Loucy (cell line): ENCODE data around the gene TIMD4.

ENCODE experiments used
- H2AFZ ChIP-seq: fragments of 200-600 bp; sonication (generic); 2 replicates; pipeline ENCODE4 v1.6.0; 2016; ENCODE audit warnings: antibody characterized with exemption, mild to moderate bottlenecking, low read length, moderate library complexity
- H3F3A ChIP-seq: fragments of 200-600 bp; 2 replicates; pipeline ENCODE4 v1.6.0; 2016; ENCODE audit warnings: antibody characterized with exemption, low read depth, mild to moderate bottlenecking
- H3K27me3 ChIP-seq: fragments of 200-600 bp; sonication (generic); 2 replicates; pipeline ENCODE4 v1.6.1; 2014; ENCODE audit warnings: low read length, mild to moderate bottlenecking; ENCODE audit not compliant: insufficient read depth, poor library complexity, severe bottlenecking
- H3K36me3 ChIP-seq: fragments of 200-600 bp; sonication (generic); 2 replicates; pipeline ENCODE4 v1.6.1; 2016; ENCODE audit warnings: low read length; ENCODE audit not compliant: insufficient read depth
- H3K4me1 ChIP-seq: fragments of 200-600 bp; sonication (generic); 2 replicates; pipeline ENCODE4 v1.5.1; 2014; ENCODE audit warnings: low read length, mild to moderate bottlenecking; ENCODE audit not compliant: insufficient read depth, poor library complexity, severe bottlenecking
- H3K4me2 ChIP-seq: fragments of 200-600 bp; sonication (generic); 2 replicates; pipeline ENCODE4 v1.6.0; 2014; ENCODE audit warnings: antibody characterized with exemption, low read length, low read depth, mild to moderate bottlenecking; ENCODE audit not compliant: poor library complexity, severe bottlenecking
- H3K4me3 ChIP-seq: fragments of 200-600 bp; sonication (generic); 2 replicates; pipeline ENCODE4 v1.5.1; 2014; ENCODE audit warnings: low read length, mild to moderate bottlenecking, mixed read lengths; ENCODE audit not compliant: poor library complexity, severe bottlenecking
- H3K79me2 ChIP-seq: fragments of 200-600 bp; sonication (generic); 2 replicates; pipeline ENCODE4 v1.6.1; 2014; ENCODE audit warnings: low read length; ENCODE audit not compliant: insufficient read depth
- H3K9ac ChIP-seq: fragments of 200-600 bp; sonication (generic); 2 replicates; pipeline ENCODE4 v1.6.0; 2014; ENCODE audit warnings: mild to moderate bottlenecking, low read depth, low read length, moderate library complexity; ENCODE audit not compliant: poor library complexity, severe bottlenecking
- H3K9me2 ChIP-seq: fragments of 200-600 bp; sonication (generic); replicated peaks from 2 replicates; pipeline ENCODE4 v1.6.1; 2016; ENCODE audit warnings: low read depth, low read length, mixed read lengths
- H3K9me3 ChIP-seq: fragments of 200-600 bp; sonication (generic); 2 replicates; pipeline ENCODE4 v1.6.1; 2014; ENCODE audit warnings: mild to moderate bottlenecking, antibody characterized with exemption, low read length, low read depth; ENCODE audit not compliant: insufficient read depth
- H4K20me1 ChIP-seq: fragments of 200-600 bp; sonication (generic); 2 replicates; pipeline ENCODE4 v1.6.0; 2014; ENCODE audit warnings: antibody characterized with exemption, low read length, mild to moderate bottlenecking; ENCODE audit not compliant: insufficient read depth, poor library complexity, severe bottlenecking
- CTCF ChIP-seq: fragments of 200-600 bp; sonication (generic); conservative IDR thresholded peaks from 2 replicates; pipeline ENCODE4 v1.5.1; 2014; ENCODE audit warnings: mild to moderate bottlenecking, antibody characterized with exemption, low read length
- EZH2phosphoT487 ChIP-seq: fragments of 200-600 bp; IDR thresholded peaks from 2 replicates; pipeline ENCODE4 v1.6.1; 2018; ENCODE audit warnings: antibody characterized with exemption, mild to moderate bottlenecking, moderate library complexity, borderline replicate concordance

Gene TIMD4

GRCh38 chr5:156870498-156870839 lies 92.6 kb downstream of the TIMD4 start:
- H3F3A ChIP-seq = no peaks in the 10 kb centered on the region
- H3K9me3 ChIP-seq = no peaks in the 10 kb centered on the region; the same call in 1 of the 2 replicates
- H3K9ac ChIP-seq = no peak overlapping the region
- H3K36me3 ChIP-seq = no peaks in the 10 kb centered on the region
- TF ChIP-seq CTCF (no peak), EZH2phosphoT487 (no peak)
- H3K79me2 ChIP-seq = no peaks in the 10 kb centered on the region
- peak overlapping the region; percentile 81 for H2AFZ ChIP-seq
- H4K20me1 ChIP-seq = no peaks in the 10 kb centered on the region
- H3K9me2 ChIP-seq = no peaks in the 10 kb centered on the region
- H3K27me3 ChIP-seq = no peaks in the 10 kb centered on the region
- peak overlapping the region; percentile 5 for H3K4me2 ChIP-seq
- peaks cover 17% of the 10 kb centered on the region for H3K4me1 ChIP-seq
- H3K4me3 ChIP-seq = no peak overlapping the region
